HG03571 (cell line): Measurements from ENCODE around the gene BTBD9.
"Not testable (repeated sequence)": the region's sequence is repeated elsewhere in the genome, so short reads cannot be mapped to it uniquely, and the experiment has no call there.

ENCODE experiments used
- ATAC-seq: cut with Tn5 transposase; IDR thresholded peaks from one replicate; pipeline ENCODE4 v1.9.1; 2021; ENCODE audit not compliant: unreplicated experiment

Gene BTBD9

DNA sequence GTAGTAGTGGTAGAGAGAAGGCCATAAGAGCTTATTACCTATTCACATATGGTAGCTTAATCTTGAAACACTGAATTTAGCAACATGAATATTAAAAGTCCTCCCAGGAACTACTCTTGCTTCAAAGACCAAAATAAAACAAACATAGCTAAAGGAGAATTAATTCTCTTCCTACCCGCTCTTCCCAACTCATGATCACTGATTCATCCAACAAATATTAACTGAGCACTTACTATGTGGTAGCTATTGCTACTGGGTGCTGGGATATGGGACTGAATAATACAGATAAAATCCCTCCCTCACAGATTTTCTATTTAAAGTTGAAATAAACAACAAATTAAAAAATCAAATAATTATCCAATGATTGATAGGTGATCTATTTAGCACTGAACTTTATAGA, 287.1 kb downstream of the BTBD9 start:
- ATAC-seq = no peak

DNA sequence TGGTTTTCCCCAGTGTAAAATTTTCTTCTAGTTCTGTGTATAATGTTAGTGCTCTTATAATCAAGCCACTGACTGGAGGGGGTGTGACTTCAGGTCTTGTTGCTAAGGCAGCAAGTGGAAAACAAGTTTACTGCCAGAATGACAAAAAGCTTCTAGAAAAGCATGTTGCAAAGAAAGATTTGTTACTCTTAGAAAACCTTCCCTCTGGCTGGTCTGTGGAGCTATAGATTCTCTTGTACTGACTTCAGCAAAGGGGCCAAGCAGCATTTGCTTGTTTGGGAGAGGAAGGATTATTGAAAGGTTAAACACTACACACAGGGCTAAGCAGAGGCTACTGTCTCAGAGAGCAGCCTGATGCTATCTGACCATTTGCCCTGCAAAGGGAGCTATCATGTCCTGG, 288.8 kb downstream of the BTBD9 start:
- no peak for ATAC-seq

DNA sequence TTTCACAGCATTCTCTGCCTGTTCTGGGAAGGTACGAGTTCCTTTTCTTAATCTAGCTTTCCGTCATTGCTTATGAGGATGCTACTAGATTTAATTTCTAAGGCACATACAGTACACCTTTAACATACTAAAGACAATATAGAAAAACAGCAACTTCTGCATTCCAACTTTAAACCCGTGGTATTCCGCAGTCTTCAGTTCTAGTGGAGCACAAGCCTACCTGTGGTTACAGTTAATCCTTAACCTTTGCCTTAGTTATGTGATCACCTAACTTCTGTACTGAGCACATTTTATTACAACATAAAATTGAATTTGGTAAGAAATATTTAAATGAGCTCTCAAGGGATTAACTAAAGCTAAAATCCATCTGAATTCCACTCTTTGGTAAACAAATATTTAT, 289.5 kb downstream of the BTBD9 start:
- ATAC-seq = no peak

DNA sequence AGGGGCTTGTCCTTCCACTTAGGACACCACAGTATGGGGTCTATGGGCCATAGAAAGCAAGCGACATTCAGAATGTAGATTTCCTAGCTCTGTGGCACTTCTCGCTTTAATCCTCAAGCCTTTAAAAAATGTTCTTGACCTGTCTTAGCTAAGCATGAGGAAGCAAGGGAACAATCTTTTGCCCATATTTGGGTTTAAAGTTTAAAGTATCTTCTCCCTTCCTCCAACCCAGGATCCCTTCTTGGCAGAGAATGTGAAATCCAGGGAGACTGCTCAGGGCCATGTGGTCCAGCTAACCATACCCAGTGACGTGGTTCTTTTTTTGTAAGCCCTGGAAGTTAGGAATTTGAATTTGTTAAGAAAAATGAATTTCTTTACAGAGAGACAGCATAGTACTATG, 289.9 kb downstream of the BTBD9 start:
- no peak for ATAC-seq

DNA sequence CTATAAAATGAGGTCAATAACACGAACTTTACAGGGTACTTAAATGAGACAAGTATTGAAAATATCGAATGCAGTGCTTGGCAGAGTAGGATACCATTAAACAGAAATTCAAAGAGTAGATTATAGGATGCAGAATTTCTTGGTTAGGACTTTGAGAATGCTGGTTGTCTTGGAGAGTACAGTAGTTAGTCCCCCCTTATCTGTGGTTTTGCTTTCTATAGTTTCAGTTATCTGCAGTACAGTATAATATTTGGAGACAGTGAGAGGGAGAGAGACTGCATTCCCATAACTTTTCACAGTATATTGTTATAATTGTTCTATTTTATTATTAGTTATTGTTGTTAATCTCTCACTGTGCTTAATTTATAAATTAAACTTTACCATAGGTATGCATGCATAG, 290.5 kb downstream of the BTBD9 start:
- no peak for ATAC-seq

DNA sequence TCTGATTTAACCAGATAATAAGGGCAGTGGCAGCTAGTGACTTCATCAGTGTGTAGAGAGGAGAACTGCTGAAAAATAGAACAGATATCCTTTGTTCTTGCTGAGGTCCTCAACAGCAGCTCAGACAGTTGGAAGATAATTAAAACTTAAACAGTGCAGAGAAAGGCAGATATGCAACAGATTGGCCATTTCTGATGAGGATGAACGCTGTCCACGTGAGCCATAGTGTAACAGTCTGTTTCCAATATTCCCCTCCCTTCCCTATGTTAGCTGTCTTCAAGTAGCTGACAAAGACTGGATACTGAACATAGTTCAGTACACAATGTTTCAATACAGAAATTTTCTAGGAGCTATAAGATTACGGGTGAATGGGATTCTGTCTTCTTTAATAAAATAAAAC, 291.4 kb downstream of the BTBD9 start:
- ATAC-seq = no peak

DNA sequence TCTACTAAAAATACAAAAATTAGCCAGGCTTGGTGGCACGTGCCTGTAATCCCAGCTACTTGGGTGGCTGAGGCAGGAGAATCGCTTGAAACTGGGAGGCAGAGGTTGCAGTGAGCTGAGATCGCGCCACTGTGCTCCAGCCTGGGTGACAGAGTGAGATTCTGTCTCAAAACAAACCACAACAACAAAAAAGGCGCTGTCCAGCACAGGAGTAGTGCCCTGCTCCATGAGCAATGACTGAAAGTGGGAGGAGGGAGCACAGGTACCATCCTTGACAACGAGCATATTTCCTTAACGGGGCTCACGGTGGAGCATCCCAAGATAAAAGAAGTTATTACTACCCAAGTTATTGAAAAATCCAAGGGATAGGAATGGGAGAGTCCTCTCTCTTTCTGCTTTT, 291.9 kb downstream of the BTBD9 start:
- ATAC-seq = not testable (repeated sequence)

DNA sequence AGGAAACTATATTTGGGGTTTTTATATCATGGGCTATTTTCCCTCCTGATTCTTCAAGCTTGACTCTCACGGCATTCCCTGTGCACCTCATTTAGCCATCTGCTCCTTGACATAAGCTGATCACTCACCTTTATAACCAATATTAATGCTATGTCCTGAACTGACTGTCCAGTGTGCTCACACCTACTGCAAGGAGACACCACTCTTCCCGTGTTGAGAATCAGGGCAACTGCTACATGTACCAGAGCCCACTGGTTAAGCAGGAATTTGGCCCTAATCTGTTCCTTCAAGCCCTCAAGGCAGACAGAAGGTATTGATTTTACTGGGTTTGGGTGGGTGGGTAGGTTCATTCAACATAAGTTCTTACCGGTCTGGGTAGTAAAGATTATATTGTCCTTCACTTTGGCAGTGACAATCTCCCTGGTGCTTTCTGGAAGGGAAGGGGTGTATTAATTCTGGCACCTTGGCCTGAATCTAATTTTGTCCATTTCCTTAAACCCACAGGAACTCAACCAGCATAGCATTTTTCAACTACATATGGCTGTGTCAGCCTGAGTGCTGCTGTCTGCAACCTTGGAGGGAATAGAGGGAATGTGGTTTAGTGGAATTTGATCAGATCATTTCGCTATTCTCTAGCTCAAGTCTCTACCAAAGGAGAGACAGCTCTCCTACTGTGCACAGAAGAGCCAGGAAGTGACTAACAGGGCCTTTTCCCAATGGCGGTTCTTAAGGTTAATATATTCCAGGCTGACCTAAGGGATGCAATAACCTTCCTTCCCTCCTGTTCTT, 293.2 kb downstream of the BTBD9 start:
- ATAC-seq = no peak

DNA sequence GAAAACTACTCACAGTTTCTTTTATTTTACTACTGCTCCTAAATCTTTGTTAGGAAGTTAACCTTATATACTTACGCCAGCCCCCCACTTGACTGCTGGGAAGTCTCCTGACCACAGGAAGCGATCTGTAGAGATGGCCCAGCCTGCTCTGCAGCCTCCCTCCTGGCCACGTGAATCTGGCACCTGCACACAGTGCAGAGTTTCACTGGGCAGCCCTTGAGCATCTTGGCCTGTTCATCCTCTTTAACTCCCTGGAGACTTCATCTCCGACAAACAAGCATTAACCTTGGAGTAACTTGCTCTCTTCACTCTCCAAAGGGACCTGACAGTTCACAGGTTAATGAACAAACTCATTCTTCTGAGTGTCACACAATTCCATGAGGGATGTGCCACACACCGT, 294.1 kb downstream of the BTBD9 start:
- no peak for ATAC-seq

DNA sequence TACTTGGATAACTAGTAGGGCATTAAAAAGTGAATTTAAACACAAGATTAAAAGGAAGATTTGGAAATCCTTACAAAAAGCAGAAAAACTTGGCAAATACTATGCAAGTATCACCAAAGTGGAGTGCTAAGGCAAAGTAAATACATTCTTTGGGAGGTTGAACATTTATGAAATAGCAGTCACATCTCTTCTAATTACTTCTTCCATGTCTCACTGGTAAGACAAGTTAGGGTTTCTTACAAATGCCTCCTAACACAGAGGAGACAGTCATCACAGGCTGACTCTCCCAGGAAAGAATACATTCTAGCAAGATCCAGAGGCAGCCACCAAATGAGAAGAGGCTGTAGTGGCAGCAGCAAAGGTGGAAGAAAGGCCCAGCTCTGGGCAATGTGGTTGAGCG, 298.2 kb downstream of the BTBD9 start:
- ATAC-seq = no peak

DNA sequence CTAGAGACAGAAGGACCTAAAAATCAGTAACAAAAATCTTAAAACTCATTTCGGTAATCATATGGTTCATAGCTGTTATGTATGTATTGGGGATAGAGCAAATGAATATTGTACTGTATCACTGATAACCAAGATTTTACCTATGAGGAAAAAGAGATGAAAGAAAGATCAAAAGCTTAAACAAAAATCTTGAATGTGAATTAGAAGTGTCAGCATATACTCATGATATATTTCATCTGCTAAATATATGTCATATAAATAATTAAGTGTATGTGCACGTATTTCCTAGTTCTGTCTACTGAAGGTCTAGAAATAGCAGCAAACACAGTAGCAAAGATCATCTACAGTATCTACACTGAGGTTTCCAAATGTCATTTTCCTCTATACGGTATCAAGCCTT, 299.8 kb downstream of the BTBD9 start:
- ATAC-seq = no peak

DNA sequence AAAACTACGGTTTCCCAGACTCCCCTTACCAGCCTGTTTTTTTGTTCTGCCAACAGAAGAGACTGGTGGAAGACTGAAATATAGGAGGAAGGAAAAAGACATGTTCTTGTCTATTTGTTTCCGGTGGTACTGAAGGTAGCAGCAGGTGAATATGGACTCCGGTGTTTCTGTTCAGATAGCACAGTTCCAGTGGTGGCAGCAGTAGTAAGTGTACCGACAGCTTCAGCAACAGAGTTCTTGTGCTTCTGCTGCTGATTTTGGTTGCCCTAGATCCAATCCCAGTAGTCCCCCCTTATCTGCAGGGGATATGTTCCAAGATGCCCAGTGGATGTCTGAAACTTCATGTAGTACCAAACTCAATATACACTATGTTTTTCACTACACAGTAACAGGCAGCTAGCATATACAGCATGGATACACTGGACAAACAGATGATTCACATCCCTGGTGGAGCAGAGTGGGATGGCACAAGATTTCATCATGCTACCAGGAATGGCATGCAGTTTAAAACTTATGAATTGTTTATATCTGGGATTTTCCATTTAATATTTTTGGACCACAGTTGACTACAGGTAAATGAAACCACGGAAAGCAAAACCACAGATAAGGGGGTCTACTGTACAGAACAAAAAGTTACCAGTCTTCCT, 301.8 kb downstream of the BTBD9 start:
- no peak for ATAC-seq

DNA sequence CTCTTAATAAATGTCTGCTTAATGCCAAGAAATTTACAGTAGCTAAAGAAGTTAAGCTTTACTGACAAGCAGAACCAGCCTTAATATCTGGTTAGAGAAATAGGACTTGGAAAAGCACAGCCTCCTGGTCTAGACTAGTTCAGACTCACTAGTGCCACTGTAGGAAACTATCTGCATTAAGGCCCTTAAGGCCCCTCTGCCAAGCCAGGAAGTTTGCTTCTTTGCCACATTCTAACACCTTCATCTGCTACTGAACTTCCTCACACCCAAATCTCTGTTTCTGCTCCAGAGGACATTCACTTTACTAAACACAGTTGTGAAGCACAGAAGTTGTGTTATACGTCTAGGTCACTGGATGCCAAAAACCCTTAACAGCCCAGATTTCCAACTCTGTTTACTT, 302.8 kb downstream of the BTBD9 start:
- ATAC-seq = no peak

DNA sequence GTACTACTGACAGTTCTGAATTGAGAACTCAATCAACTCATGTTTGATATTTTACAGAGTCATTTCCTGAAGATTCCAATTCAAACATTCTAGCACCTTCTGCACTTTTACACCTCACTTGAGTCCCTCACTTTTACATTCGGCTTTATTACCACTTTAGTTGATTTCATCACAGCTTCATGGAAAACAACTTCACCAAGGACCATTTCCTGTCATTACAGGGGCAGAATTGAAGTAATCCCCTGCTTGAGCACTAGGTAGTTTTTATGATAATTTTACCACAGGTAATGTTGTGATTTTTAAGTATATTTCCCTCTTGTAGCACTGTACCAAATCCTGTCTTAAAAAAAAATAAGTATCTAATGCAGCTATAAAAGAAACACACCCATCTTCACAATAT, 312.9 kb downstream of the BTBD9 start:
- no peak for ATAC-seq

DNA sequence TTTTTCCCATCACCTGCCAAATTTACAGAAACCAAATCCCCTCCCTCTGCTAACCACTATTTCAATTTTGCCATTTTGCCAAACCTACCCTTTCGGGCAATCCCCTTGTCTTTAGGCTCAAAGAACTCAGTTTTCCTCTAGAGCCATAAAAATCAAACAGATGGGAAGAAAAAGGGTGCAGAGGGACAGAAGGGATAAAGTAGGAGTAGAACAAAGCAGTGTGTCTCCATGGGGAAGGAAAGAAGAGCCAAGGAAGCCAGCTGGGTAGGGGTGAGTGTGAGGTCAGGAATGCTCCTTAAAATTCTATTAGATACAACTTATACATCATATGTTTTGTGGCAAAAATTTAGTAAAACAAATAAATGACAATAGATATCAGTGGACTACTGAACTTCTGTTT, 316.5 kb downstream of the BTBD9 start:
- no peak for ATAC-seq

DNA sequence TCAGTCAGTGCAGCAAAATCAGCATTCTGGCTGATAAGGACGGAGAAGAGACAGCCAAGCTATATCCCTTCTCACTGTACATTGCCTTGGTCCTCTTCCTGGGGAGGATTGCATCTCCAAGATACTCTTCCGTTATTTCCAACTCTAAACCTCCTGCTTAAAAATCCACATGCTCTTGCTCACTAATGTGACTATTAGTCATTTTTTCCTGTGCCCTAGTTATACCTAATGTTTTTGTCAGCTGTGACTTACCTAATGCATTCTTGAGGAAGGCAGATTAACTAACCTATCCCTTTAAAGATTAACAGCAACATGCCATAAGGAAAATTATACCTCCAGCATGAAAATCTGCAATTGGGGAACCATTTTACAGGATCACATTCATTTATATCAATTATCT, 317.6 kb downstream of the BTBD9 start:
- ATAC-seq = no peak

DNA sequence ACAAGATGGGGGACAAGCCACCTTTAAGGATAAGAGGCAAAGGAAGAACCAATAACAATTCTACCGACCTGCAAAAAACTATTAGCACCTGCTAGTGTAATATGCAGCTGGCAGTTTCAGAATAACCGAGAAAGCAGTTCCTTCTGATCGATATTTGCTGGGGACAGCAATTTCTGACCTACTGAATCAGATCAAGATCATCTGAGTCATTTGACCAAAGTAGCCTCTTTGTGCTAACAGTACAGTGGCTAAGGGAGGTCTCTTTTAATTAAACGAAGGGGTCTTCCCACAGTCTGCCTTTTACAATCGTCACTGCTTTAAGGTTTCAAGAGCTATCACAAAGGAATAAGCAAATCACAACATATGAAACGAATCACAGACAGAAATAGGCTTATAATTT, 318.9 kb downstream of the BTBD9 start:
- ATAC-seq = peak; percentile 45

DNA sequence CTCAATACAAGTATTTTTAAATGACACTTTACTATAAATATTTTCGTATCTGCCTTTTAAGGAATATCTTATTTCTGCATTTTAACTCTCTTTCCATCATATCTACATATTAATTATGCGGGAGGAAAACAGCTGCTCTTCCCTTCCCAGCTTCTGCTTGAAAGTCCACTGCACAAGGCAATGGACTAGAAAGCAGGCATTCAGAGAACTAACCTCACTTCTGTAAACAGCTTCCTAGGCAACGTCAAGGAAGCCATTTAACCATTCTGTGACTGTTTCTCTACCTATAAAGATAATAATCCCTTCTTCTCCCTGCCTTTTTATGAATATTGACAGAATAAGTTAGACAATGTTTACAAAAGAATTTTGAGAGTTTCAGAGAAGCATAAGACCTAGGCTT, 319.4 kb downstream of the BTBD9 start:
- no peak for ATAC-seq

DNA sequence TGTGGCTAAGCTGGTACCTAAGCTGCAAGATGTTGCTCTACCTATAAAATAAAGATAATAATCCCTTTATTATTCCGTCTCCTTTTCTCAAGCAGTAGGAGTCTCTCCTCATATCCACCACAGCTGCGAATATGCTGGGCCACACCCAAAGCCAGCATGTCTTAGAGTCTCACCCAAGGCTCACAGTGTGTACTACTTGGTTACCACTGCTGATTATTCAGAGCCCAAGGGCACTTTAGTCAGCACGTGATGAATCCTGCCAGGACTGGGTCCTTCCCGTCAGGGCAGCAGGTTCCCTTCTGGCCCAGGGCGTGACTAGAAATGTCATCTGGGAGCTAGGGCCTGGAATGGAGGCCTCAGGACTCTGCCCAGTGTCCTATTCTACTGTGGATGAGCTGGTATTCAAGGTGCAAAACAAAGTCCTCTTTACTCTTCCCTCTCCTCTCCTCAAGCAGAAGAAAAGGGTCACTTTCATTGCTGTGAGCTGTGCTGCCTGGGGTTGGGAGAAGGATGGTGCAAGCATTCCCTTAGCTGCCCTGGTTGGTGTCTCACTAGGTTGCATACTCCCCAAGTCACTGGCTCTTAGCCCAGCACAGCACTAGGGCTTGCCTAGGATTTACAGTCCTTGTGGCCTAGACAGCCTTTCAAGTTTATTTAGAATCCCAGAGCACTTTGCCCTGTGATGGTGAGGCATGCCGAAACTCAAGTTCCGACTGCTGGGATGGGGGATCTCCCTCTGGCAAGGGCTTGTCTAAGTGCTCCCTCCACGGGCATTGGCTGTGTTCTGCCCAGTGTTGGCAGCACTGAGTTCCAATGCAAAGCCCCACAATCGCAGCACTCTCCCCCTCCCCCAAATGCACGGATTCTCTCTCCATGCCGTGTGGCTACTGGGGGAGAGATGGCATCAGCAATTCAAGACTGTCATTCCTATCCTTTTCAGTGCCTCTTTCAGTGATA, 320.2 kb downstream of the BTBD9 start:
- no peak for ATAC-seq

DNA sequence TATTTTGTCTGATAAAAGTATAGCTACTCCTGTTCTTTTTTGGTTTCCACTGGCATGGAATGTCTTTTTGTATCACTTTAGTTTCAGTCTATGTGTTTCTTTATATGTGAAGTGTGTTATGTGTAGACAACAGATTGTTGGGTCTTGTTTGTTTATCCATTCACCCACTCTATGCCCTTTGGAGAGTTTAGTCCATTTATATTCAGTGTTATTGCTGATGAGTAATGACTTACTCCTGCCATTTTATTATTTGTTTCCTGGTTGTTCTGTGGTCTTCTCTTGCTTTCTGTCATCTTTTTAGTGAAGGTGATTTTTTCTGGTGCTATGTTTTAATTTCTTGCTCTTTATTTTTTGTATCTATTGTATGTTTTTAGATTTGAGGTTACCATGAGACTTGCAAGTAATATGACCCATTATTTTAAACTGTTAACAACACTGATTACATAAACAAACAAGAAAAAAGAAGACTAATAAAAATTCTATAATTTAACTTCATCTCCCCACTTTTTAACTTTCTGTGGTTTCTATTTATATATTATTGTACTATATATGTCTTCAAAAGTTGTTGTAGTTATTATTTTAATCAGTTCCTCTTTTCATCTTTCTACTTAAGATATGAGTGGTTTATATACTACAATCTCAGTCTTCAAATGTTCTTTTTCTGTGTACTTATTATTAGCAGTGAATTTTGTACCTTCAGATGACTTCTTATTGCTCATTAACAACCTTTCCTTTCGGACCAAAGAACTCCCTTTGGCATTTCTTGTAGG, 323.4 kb downstream of the BTBD9 start:
- peak; percentile 71 for ATAC-seq

DNA sequence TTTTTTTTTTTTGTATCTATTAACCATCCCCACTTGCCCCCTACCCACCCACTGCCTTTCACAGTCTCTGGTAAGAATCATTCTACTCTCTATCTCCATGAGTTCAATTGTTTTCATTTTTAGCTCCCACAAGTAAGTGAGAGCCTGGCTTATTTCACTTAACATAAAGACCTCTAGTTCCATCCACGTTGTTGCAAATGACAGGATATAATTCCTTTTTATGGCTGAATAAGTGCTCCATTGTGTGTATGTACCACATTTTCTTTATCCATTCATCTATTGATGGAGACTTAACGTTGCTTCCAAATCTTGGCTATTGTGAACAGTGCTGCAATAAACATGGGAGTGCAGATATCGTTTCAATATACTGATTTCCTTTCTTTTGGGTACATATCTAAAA, 328.5 kb downstream of the BTBD9 start:
- no peak for ATAC-seq
